ENCODE measurements around the gene CALCOCO2.
"Not testable (repeated sequence)": the region's sequence is repeated elsewhere in the genome, so short reads cannot be mapped to it uniquely, and the experiment has no call there.

Gene CALCOCO2

GRCh38 chr17:48830840-48831548 is at the start of gene CALCOCO2:
TSS of gene CALCOCO2 (plus strand) at chr17:48831035. CDS start at chr17:48841708, 10,673 bp downstream.
- peak; percentile 65 for DNase-seq

GRCh38 chr17:48787828-48788227 is 43.0 kb upstream of the CALCOCO2 start:
- no peak for DNase-seq

- no peak for DNase-seq
Measured at GRCh38 chr17:48790607-48791127, 40.2 kb upstream of the CALCOCO2 start.

GRCh38 chr17:48791128-48792032 is 39.5 kb upstream of the CALCOCO2 start:
- peak; percentile 10 for DNase-seq

GRCh38 chr17:48792033-48792798 is 38.6 kb upstream of the CALCOCO2 start:
- no peak for DNase-seq

- DNase-seq = no peak
Measured at GRCh38 chr17:48795444-48796162, 35.2 kb upstream of the CALCOCO2 start.

GRCh38 chr17:48796163-48796522 is 34.7 kb upstream of the CALCOCO2 start:
- not testable (repeated sequence) for DNase-seq

- no peak for DNase-seq
Measured at GRCh38 chr17:48799069-48799723, 31.6 kb upstream of the CALCOCO2 start.

- DNase-seq = no peak
Measured at GRCh38 chr17:48800626-48801217, 30.1 kb upstream of the CALCOCO2 start.

- peak; percentile 42 for DNase-seq
Measured at GRCh38 chr17:48804936-48805411, 25.9 kb upstream of the CALCOCO2 start.

GRCh38 chr17:48809182-48809581 is 21.7 kb upstream of the CALCOCO2 start:
- DNase-seq = no peak

GRCh38 chr17:48812001-48812400 is 18.8 kb upstream of the CALCOCO2 start:
- no peak for DNase-seq

GRCh38 chr17:48814504-48814903 is 16.3 kb upstream of the CALCOCO2 start:
- peak; percentile 10 for DNase-seq

GRCh38 chr17:48815311-48815710 is 15.5 kb upstream of the CALCOCO2 start:
- no peak for DNase-seq

- no peak for DNase-seq
Measured at GRCh38 chr17:48816438-48816773, 14.4 kb upstream of the CALCOCO2 start.

GRCh38 chr17:48816774-48817590 is 13.9 kb upstream of the CALCOCO2 start, which contains the start of gene TTLL6:
TSS of gene TTLL6 (minus strand) at chr17:48817229. CDS start at chr17:48817072, 157 bp downstream.
- DNase-seq = peak; percentile 72

- DNase-seq = no peak
Measured at GRCh38 chr17:48818361-48818841, 12.4 kb upstream of the CALCOCO2 start.

GRCh38 chr17:48819466-48819865 is 11.4 kb upstream of the CALCOCO2 start:
- no peak for DNase-seq

GRCh38 chr17:48820936-48821335 is 9.9 kb upstream of the CALCOCO2 start:
- DNase-seq = not testable (repeated sequence)

All from NCI-H1694 treated with DMSO at 0.1 percent for 48 hours (cell line).